ENCODE results near the gene CCDC97.

Gene CCDC97

DNA sequence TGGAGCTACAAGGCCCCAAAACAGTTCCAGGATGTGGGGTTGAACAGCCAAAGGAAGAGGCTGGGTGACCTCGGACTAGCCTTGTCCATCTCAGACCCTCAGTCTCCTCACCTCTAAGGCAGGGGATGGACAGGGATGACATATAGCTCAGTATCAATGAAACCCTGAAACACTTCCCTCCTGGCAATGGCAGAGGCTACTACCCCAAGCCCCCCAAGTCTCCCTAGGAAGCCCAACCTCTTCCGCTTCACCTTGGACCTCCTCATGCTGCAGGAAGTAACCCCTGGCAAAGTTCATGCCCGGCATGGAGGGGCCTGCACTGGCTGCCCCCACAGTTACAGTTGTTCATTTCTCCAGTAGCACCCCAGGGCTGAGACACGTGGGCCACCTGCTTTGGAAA, 10.6 kb downstream of the CCDC97 start:
- no peak for DNase-seq

DNA sequence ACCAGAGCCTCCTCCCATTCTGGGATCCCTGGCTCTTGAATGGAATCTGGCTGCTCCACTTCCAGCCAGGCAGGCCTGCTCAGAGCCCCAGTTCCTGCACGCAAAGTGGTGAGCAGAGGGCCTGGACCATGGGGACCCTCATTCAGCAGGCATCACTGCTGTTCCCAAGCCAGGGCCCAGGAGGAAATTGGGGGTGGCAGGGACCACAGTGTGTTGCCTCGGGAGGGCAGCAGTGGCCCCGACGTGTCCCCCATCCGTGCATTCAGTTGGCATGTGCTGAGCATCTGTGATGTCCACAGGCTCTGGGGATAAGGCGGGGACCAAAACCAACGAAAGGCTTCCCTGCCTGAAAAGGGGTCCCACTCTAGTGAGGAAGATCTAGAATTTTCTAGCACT, 11.2 kb downstream of the CCDC97 start:
- no peak for DNase-seq

DNA sequence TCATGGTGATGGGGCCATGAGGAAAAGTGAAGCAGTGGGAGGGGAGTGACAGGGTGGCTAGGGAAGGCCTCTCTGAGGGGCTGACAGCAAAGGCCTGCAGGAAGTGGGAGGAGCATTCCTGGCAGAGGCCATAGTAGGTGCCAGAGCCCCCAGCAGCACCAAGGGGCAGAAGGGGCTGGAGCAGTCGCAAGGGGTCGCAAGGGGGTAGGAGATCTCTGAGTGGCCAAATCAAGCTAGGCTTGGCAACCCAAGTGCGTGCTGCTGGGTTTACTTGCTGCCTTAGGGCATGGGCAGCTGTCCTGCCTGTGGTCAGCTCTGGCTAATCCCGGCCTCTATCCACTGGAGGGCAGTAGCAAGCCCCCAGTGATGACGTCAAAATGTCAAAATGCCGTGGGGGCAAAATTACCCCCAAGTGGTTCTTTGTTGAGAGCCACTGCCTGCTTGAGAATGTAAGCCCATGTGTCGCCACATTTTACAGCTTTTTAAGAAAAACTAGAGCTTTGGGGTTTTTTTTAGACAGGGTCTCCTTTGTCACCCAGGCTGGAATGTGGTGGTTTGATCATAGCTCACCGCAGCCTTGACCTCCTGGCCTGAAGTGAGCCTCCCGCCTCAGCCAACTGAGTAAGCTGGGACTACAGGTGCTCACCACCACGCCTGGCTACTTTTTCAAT, 11.8 kb downstream of the CCDC97 start:
- DNase-seq, result no peak

DNA sequence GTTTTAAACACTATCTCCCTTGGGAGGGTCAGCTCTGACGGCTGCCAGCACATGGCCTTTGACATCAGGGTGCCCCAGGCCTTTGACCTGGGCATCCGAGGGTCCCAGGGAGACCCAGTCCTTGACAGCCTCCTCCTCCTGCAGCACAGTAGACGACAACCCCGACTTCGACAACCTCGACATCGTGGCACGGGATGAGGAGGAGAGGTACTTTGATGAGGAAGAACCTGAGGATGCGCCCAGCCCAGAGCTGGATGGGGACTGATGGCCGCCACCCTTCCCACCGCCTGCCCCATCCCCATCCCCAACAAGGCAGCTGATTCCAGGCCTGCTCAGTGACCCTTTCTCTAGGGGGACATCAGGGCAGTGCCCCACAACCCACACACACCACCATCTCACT, 12.5 kb downstream of the CCDC97 start:
- no peak for DNase-seq

DNA sequence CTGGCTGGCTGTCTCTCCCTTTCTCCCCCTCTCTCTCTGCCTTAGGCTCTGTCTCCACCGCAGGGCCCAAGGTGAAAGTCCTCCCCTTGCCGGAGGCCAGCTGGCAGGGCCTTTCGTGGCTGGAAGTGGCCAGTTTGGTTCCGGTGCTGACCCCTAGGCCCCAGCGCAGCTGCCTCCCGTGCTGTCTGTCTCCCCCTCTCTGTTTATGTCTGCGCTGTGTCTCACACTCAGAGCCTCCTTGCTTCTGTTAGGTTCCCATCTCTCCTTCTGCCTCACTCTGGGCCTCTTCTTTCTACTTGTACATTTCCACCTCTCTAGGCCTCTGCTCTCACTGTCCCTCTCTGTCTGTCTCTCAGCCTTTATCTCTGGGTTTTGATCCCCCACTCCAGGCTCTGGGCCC, 13.1 kb downstream of the CCDC97 start:
- no peak for DNase-seq

DNA sequence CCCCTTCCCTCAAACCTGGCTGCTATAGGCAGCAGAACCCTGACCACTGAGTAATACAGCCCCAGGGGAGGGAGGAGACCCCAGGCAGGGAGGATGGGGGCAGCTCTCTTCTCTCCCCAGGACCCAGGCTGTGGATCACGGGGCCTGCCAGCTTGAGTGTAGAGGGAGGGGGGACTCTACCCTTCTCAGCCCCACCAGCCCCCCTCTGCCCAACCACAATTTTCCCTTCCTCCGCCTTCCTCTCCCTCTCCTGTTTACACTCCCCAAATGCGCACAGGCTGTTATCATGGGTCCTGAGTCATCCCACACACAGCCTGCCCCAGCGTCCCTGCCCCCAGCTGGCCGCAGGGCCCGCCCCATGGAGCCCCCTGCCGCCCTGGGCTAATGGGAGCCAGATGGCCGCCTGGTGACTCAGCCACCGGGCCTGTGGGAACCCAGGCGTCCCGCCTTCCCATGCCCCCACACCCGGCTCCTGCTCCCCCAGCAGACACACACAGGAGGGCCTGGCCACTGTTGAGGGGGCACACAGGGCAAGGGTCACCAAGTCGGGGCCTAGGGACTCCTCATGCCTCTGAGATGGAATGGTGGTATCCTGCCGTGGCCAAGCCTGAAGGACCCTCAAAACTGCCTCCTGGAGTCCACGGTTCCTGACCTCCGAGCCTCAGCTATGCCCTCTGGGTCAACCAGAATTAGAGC, 13.6 kb downstream of the CCDC97 start:
- no peak for DNase-seq

DNA sequence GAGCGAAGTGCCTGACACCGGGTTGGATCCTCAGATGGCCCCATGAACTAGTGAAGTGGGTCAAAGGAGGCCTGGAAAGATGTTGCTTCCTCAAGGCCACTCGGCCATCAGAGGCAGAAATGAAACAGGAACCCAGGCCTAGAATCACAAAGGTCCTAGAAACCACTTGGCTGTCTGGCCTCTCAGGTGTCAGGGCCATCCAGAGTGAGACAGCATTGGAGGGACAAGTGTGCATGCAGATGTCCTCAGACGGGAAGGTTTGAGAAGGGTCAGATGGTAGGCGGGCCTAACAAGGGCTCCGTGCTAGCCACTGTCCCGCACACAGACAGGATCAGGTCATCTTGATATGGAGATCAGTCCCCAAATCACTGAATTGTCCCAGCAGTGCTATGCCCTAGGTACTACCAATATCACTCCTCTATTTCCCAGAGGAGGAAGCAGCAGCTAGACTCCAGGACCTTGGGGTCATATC, 14.3 kb downstream of the CCDC97 start:
- no peak for DNase-seq

DNA sequence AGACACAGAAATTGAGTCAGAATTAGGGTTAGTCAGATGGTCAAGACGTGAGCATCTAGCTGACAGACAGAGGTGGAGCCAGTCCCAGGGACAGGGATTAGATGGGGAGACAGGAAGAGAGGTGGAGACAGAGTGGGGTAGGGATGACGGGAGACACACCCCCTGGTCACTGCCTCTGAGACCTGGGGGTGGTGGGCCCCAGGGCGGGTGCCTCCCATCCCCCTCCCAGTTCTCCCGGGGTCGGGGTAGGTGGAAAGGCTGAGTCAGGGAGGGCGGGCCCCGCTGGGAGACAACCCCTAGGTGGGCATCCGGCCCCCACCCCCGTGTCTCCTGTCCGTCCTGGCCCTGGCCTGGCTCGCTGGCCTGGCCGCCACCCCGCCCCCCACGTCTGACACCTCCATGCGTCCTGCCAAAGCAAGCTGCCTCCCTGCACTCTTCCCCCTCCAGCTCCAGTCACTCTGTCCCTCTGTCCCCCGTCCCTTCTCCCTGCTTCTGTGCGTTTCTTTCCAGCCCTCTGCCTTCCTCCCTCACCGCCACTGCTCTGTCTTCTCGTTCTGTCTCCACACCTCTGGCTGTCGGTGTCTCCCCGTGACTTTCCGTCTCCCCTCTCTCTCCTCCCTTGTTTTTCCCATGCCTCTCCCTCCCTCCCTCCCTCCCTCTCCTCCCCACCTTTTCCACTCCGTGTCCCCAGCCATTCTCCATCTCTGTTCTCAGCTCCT, 15.1 kb downstream of the CCDC97 start:
- DNase-seq, result no peak

DNA sequence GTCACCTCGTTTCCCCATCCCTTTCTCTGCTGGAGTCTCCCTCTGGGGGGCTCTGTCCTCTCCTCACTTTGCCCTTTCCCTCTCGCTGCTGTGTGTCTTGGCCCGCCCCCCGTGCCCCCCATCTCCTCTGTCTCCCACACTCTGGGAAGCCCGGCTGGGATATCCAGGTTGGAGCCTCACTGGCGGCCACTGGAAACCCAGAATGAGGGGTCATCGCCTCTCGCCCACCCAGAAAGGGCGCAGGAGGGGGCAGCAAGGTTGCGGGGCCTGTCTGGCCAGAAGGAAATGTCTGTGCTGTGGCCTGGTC, 15.6 kb downstream of the CCDC97 start:
- DNase-seq, result no peak

DNA sequence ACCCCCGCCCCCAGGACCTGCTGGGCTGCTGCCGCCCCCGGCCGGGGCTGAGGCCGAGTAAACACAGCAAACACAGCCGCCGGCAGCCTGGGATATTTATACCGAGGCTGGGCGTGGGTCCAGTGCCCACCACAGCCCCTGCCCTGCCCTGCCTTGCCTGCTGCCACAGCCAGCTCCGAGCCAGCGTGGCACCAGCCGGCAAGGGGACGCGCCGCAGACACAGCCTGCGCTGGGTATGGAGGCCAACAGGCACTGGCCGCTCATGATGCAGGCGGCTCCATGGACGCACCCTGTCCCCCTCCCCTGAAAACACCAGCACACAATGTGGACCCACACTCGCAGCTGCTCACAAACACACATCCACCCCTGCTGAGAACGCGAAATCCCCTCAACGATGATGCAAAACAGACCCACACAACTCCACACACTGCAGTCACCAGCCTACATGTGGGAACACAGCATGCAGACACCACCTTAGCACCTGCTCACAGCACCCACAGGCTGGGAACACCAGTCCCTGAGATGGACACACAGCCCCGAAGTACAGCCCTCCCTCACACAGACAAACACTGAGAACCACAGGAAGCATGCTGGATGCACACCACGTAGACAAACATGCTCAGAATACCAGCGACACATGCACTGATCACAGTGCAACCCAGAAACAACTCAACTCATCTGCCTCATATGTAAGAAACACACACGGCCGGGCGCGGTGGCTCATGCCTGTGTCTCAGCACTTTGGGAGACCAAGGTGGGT, 16.2 kb downstream of the CCDC97 start:
- DNase-seq, result no peak

DNA sequence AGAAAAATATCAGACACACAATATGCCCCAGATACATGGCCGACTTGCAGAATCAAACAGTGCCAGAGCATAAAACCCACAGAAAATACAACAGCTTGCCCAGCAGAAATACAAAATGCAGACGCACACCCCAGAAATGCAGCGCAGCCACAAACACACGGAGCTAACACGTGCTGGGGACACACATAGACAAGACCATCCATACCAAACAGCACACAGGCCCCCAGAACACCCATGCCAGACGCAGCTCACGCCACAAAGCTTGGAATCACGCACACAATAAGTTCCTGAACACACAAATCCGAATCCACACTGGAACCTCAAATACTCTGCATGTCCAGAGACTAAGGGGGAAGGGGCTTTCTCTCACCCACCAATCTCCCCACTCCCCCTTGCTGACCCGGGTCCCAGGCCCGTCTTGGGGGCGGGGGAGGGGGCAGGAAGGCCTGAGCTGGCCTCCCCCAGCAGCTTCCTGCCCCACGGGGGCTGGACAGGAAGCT, 17.2 kb downstream of the CCDC97 start:
- DNase-seq, result no peak

DNA sequence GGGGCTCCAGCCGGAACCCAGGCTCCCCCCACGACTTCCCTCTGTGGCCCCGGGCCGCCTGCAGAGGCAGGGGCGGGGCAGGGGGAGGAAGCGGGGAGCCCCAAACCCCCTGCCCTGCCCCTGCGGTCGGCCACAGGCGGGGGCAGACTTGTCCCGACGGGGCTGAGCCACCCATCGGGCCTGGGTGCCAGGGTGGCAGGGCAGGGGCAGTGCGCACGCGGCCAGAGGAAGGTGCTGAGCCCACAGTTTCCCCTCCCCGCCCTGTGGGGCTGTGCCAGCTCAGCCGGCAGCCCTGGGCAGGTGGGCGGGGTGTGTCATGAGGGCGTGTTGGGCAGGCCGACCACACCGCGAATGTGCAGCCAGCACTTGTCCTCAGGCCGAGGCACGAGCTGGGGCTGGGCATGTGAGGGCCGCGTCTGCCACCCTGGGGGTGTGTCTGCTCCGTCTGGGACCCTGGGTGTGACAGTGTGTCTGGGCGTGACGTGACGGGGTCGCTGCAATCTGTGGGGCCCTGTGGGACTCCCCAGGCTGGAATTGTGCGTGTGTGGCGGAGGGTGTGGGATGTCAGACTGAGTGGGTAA, 17.7 kb downstream of the CCDC97 start:
- DNase-seq, result peak; percentile 76

DNA sequence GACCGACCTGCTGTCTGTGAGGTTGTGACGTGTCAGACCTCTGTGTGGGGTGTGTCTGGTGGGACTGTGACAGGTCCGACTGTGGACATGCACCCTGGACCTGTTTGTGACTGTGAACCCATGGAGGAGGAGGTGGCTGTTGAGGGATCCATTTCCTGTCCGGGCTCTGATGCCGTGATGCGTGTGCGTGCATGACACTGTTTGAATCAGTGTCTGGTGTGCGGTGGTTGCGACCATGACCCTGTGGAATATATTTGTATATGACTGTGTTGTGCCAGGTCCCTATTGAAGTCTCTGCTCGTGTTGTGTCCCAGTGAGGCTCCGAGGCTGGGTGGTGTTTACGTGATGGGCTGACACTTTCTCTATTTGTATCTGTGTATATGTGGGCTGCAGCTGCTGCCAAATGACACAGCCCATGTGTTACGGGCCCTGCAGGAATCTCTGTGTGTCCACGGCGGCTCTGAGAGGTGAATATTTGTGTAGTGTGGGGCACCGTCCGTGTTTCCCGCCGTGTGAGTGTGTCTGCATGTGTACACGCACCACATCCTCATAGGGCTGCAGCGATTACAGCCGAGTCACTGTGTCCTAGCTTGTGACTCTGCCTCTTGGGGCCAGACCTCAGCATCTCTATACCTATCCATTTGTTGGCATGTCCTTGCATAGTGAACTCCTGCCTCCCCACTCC, 18.3 kb downstream of the CCDC97 start:
- peak; percentile 60 for DNase-seq

DNA sequence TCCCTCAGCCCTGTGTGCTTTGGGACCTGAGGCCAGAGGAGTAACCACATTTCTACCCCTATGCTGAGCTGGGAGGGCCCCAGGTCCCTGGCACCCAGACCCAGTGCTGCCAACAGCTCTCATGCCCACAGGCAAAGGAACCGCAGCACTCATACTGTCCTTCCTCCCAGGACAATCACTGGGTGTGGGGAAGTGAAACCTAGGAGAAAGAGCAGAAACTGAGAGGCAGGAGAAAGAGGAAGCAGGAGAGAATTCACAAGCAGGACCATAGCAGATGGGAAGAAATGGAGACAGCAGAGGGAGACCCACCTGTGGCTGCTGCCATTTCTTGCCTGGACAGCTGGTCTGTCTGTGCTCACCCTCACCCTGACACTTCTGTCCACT, 18.9 kb downstream of the CCDC97 start:
- DNase-seq, result no peak

DNA sequence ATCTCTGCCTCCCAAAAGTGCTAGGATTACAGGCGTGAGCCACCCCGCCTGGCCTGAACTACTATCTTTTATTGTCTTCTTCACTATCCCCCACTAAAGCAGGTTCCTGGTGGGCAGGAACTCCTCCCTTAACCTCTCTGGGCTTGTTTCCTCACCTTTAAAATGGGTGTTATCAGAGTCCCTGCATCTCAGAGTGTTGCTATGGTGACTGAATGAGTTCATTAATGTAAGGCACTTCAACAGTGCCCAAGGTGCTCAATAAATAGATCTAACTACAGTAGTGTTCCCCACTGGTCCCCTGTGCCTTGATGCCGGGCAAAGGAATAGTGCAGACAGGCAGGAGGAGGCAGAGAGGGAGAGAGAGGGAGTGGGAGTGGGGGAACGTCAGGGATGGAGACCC, 20.5 kb downstream of the CCDC97 start:
- no peak for DNase-seq

DNA sequence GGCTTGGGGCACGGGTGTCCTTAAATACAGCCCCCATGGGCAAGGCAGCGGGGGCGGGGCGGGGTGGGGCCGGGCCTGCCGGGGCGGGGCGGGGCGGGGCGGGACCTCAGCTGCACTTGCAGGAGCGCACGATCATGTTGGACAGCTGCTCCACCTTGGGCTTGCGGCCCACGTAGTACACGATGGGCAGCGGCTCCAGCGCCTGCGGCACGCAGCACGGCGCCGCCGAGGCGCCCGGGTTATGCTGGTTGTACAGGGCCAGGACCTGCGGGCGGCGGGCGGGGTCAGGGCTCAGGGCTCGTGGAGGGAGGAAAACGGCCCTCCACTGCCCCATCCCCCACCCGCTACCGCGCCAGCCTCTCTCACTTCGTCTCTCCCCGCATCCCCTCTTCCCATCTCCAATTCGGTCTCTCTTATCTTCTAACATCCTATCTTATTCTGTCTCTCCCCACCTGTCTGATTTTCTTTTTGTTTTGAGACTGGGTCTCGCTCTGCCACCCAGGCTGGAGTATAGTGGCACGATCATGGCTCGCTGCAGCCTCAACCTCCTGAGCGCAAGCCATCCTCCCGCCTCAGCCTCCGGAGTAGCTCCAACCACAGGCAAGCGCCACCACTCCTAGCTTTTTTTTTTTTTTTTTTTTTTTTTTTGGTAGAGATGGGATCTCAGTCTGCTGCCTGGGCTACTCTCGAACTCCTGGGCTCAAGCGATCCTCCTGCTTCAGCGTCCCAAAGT, 21.1 kb downstream of the CCDC97 start:
- DNase-seq, result no peak

DNA sequence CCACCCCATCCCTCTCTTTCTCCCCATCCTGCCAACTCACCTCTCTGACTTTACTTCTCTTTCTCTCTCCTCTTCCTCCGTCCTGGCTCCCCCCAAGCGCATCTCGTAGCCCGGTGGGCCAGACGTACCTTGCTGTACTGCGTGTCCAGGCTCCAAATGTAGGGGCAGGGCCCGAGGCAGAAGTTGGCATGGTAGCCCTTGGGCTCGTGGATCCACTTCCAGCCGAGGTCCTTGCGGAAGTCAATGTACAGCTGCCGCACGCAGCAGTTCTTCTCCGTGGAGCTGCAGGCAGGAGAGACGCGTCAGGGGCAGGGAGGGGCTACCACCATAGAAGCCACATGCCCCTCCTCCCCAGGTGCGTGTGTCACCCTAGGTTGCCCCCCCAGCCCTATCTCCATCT, 22.0 kb downstream of the CCDC97 start:
- DNase-seq, result no peak

DNA sequence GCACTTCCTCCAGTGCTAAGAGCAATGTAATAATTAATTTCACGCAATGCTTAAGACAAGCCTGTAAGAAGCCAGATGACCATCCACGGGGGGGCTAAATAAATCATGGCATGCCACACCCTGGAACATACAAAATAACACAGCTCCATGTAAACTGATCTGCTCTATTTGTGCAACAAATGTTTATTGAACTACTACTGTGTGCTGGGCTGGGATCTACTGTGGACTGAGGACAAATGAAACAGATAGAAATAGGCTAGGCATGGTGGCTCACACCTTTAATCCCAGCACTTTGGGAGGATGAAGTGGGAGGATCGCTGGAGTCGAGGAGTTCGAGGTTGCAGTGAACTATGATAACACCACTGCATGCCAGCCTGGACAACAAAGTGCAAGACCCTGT, 22.5 kb downstream of the CCDC97 start:
- DNase-seq, result no peak

DNA sequence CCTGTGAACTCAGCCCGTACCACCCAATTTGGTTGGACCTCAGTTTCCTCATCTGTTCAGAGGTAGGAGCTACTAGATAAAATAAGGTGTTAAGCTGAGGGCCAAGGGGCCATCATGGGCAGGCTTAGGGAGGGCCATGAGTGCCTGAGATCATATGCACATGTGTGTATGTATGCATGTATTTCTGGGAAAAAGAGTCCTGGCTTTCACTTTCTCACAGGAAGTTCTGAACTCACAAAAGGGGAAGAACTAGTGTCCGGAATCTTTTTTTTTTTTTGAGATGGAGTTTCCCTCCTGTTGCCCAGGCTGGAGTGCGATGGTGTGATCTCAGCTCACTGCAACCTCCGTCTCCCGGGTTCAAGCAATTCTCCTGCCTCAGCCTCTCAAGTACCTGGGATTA, 24.8 kb downstream of the CCDC97 start:
- no peak for DNase-seq

DNA sequence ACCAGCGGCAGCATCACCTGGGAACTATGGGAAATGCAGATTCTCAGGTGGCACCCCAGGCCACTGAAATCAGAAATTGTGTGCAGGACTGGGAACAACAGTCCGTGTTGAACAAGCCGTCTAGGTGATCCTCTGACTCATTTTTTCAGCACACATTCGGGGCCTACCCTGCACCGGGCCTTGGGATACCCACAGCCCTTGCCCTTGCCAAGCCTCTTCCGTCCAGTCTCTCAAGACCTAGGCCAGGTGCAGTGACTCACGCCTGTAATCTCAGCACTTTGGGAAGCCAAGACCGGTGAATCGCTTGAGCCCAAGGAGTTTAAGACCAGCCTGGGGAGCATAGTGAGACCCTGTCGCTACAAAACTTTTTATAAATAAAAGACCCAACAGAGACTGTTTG, 25.5 kb downstream of the CCDC97 start:
- no peak for DNase-seq

DNA sequence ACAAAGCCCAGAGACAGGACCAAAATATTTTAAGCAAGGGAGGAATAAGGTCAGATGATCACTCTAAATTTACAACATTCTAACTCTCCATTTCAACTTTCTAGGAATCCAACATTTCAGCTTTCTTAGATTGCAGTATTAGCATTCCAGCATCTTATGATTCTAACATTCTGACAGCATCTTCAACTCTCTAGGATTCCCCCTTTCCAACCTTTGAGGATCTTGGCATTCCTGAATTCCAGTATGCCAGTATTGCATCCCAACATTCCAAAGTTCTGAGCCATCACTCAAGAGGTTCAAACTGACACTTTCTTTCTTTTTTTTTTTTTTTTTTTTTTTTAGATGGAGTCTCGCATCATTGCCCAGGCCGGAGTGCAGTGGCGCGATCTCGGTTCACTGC, 30.0 kb downstream of the CCDC97 start:
- DNase-seq, result no peak
